HCT116 (cell line): Measurements from ENCODE around the gene FBXL16. TPM values are rescaled to one million over a fixed set of nuclear protein-coding genes. Genes with fewer than 3 reads are reported as not detected.

Experiments
- ATAC-seq: fragments of 200-7000 bp; cut with Tn5 transposase; 2 replicates; pipeline ENCODE4 v1.9.1; 2020; ENCODE audit warnings: mild to moderate bottlenecking, moderate library complexity
- Bru-seq: library from RNA; stranded (reverse); fragments of 400-500 nt; gene quantifications from one replicate; lab custom pipeline; 2021; lab: Mats Ljungman, UMichigan
- BruChase-seq, 2 experiments: library from RNA; stranded (reverse); fragments of 400-500 nt; gene quantifications; one replicate each; lab custom pipeline; 2021; lab: Mats Ljungman, UMichigan
- BruUV-seq: library from RNA; stranded (reverse); fragments of 400-500 nt; replicated peaks from 2 replicates; lab custom pipeline; 2021; lab: Mats Ljungman, UMichigan
- CTCF ChIA-PET: fragments of 300-600 bp; sonication (Branson Sonifier 250); formaldehyde crosslinking; loops from one replicate; lab custom pipeline; 2021; ENCODE audit warnings: antibody characterized with exemption; lab: Charles Lee
- POLR2A ChIA-PET: fragments of 300-600, 350-600 bp; sonication (Branson Sonifier 250); formaldehyde crosslinking; loops from one replicate; lab custom pipeline; 2021; ENCODE audit warnings: antibody characterized with exemption; lab: Charles Lee
- RAD21 ChIA-PET, 2 experiments: fragments of 300-600 bp; sonication (Branson Sonifier 250); formaldehyde crosslinking; loops; one replicate each; lab custom pipeline; 2023; ENCODE audit warnings: low total read pairs in 2 of 2; ENCODE audit not compliant: uncharacterized antibody in 2 of 2, unreplicated experiment in 2 of 2, low non-redundant PET in 1 of 2; lab: Charles Lee
- DNase-seq: peaks from one replicate; pipeline ENCODE4 v3.0.0-alpha.2; 2010; ENCODE audit warnings: low read depth, low spot score
- H2AFZ ChIP-seq: fragments of 200-600 bp; shearing (Covaris generic), sonication (generic); 2 replicates; pipeline ENCODE4 v1.6.1; 2017; ENCODE audit warnings: low read depth, mixed run types, mixed read lengths, antibody characterized with exemption, low read length; ENCODE audit not compliant: poor library complexity, severe bottlenecking
- H3K27ac ChIP-seq: 2 replicates; pipeline ENCODE4 v1.5.1; 2012; ENCODE audit warnings: low read depth, low read length
- H3K27me3 ChIP-seq: fragments of 200-600 bp; sonication (generic); 2 replicates; pipeline ENCODE4 v1.6.1; 2016; ENCODE audit warnings: mixed run types, low read length, mixed read lengths; ENCODE audit not compliant: insufficient read depth
- H3K36me3 ChIP-seq, 2 experiments: fragments of 200-500 bp in 1 of 2; fragments of 200-600 bp in 1 of 2; sonication (Bioruptor generic) in 1 of 2; sonication (generic) in 1 of 2; 2 replicates each; pipeline versions ENCODE4 v1.5.1 to v1.6.1; 2014 to 2016; ENCODE audit warnings: low read length in 2 of 2, inconsistent platforms in 1 of 2, mixed read lengths in 1 of 2, mixed run types in 1 of 2; ENCODE audit not compliant: insufficient read depth in 2 of 2, control insufficient read depth in 1 of 2
- H3K4me1 ChIP-seq, 2 experiments: fragments of 200-600 bp in 1 of 2; sonication (generic) in 1 of 2; 2 replicates each; pipeline versions ENCODE4 v1.5.1 to v1.6.1; 2012 to 2017; ENCODE audit warnings: low read length in 2 of 2, inconsistent platforms in 1 of 2, mild to moderate bottlenecking in 1 of 2, mixed read lengths in 1 of 2, mixed run types in 1 of 2, moderate library complexity in 1 of 2; ENCODE audit not compliant: insufficient read depth in 2 of 2, control insufficient read depth in 1 of 2
- H3K4me2 ChIP-seq: fragments of 200-600 bp; sonication (generic); 2 replicates; pipeline ENCODE4 v1.6.1; 2017; ENCODE audit warnings: mixed run types, low read length, mixed read lengths
- H3K4me3 ChIP-seq, 2 experiments: fragments of 200-600 bp in 1 of 2; sonication (generic) in 1 of 2; replicated peaks in 1 of 2; 2 replicates each; pipeline ENCODE4 v1.5.1; 2011 to 2016; ENCODE audit warnings: low read length in 2 of 2, control low read depth in 1 of 2, low read depth in 1 of 2, mild to moderate bottlenecking in 1 of 2, mixed read lengths in 1 of 2, mixed run types in 1 of 2
- H3K79me2 ChIP-seq: fragments of 200-600 bp; sonication (generic); 2 replicates; pipeline ENCODE4 v1.6.1; 2017; ENCODE audit warnings: mild to moderate bottlenecking, mixed run types, low read length, moderate library complexity, mixed read lengths; ENCODE audit not compliant: insufficient read depth
- H3K9ac ChIP-seq: fragments of 200-600 bp; sonication (generic); 2 replicates; pipeline ENCODE4 v1.6.1; 2016; ENCODE audit warnings: low read length, mixed read lengths
- H3K9me2 ChIP-seq: fragments of 200-600 bp; sonication (generic), shearing (Covaris generic); 2 replicates; pipeline ENCODE4 v1.6.1; 2017; ENCODE audit warnings: mixed run types, mild to moderate bottlenecking, moderate library complexity; ENCODE audit not compliant: insufficient read depth
- H3K9me3 ChIP-seq, 2 experiments: fragments of 200-500 bp in 1 of 2; fragments of 200-600 bp in 1 of 2; sonication (Bioruptor generic) in 1 of 2; sonication (generic) in 1 of 2; 2 replicates each; pipeline ENCODE4 v1.6.1; 2014 to 2017; ENCODE audit warnings: low read length in 2 of 2, mixed read lengths in 2 of 2, inconsistent platforms in 1 of 2, low read depth in 1 of 2, mild to moderate bottlenecking in 1 of 2, mixed run types in 1 of 2, moderate library complexity in 1 of 2; ENCODE audit not compliant: control insufficient read depth in 1 of 2, insufficient read depth in 1 of 2
- H4K20me1 ChIP-seq: fragments of 200-600 bp; sonication (generic), shearing (Covaris generic); 2 replicates; pipeline ENCODE4 v1.6.1; 2017; ENCODE audit warnings: mixed run types, mild to moderate bottlenecking, moderate library complexity; ENCODE audit not compliant: insufficient read depth
- ATF3 ChIP-seq: IDR thresholded peaks from 2 replicates; pipeline ENCODE4 v1.6.1; 2012
- CTCF ChIP-seq, 3 experiments: fragments of 200-600 bp in 1 of 3; sonication (generic) in 1 of 3; IDR thresholded peaks in 2 of 3; conservative IDR thresholded peaks in 1 of 3; 2 replicates each; pipeline ENCODE4 v1.5.1; 2012 to 2017; ENCODE audit warnings: low read depth in 2 of 3, low read length in 2 of 3, antibody characterized with exemption in 1 of 3, borderline replicate concordance in 1 of 3, control low read depth in 1 of 3, mild to moderate bottlenecking in 1 of 3, mixed read lengths in 1 of 3, mixed run types in 1 of 3, moderate library complexity in 1 of 3; ENCODE audit not compliant: insufficient read depth in 1 of 3
- FOSL1 ChIP-seq: IDR thresholded peaks from 2 replicates; pipeline ENCODE4 v1.6.1; 2012; ENCODE audit warnings: low read depth
- POLR2A ChIP-seq: IDR thresholded peaks from 2 replicates; pipeline ENCODE4 v1.7.0; 2011; ENCODE audit warnings: borderline replicate concordance; ENCODE audit not compliant: insufficient read depth, insufficient read length; ENCODE audit errors: extremely low read depth
- POLR2AphosphoS5 ChIP-seq: IDR thresholded peaks from 2 replicates; pipeline ENCODE4 v1.6.1; 2011; ENCODE audit warnings: mild to moderate bottlenecking, low read depth, low read length, moderate library complexity
- SIN3A ChIP-seq: IDR thresholded peaks from 2 replicates; pipeline ENCODE4 v1.6.1; 2012; ENCODE audit warnings: low read depth
- SP1 ChIP-seq: IDR thresholded peaks from 2 replicates; pipeline ENCODE4 v1.6.1; 2012; ENCODE audit warnings: low read depth
- ZFX ChIP-seq: fragments of 450-650 bp; IDR thresholded peaks from 2 replicates; pipeline ENCODE4 v1.6.1; 2017
- intact Hi-C: fragments of 100-400 bp; cut with micrococcal nuclease; formaldehyde crosslinking; loops from 2 replicates; pipeline ENCODE4 v1.10.0; 2022
- long read RNA-seq: library from polyadenylated mRNA; unstranded; transcript quantifications from one replicate; pipeline ENCODE4 v2.0.0, GENCODE V29; 2021; ENCODE audit not compliant: unreplicated experiment
- polyA plus RNA-seq: library from polyadenylated mRNA; unstranded; fragments of >200 nt; gene quantifications from 2 replicates; pipeline ENCODE4 v1.2.1, GENCODE V29; 2012; ENCODE audit warnings: missing spikeins
- total RNA-seq: library from RNA; stranded (reverse); gene quantifications from one replicate; pipeline ENCODE4 v1.2.1, GENCODE V29; 2021; ENCODE audit not compliant: unreplicated experiment

The FBXL16 gene, protein sequence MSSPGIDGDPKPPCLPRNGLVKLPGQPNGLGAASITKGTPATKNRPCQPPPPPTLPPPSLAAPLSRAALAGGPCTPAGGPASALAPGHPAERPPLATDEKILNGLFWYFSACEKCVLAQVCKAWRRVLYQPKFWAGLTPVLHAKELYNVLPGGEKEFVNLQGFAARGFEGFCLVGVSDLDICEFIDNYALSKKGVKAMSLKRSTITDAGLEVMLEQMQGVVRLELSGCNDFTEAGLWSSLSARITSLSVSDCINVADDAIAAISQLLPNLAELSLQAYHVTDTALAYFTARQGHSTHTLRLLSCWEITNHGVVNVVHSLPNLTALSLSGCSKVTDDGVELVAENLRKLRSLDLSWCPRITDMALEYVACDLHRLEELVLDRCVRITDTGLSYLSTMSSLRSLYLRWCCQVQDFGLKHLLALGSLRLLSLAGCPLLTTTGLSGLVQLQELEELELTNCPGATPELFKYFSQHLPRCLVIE
- total RNA-seq (49.7 TPM), Bru-seq, nascent RNA (percentile 53 among the genes with signal in this experiment), BruChase-seq, experiment 1, labeled RNA remaining after a 6-hour chase (percentile 80 among the genes with signal in this experiment), BruChase-seq, experiment 2, labeled RNA remaining after a 2-hour chase (percentile 77 among the genes with signal in this experiment)
- 32.0 and 36.7 TPM in 2 replicates for polyA plus RNA-seq
- long read RNA-seq, transcript FBXL16-203 (4 exons, 2,257 nt) = major isoform, 5 of 96 reads
- long read RNA-seq, partial matches to known transcripts = 85 of 96 reads
- long read RNA-seq, other reads (novel, unspliced or antisense) = 5 of 96 reads

DNA sequence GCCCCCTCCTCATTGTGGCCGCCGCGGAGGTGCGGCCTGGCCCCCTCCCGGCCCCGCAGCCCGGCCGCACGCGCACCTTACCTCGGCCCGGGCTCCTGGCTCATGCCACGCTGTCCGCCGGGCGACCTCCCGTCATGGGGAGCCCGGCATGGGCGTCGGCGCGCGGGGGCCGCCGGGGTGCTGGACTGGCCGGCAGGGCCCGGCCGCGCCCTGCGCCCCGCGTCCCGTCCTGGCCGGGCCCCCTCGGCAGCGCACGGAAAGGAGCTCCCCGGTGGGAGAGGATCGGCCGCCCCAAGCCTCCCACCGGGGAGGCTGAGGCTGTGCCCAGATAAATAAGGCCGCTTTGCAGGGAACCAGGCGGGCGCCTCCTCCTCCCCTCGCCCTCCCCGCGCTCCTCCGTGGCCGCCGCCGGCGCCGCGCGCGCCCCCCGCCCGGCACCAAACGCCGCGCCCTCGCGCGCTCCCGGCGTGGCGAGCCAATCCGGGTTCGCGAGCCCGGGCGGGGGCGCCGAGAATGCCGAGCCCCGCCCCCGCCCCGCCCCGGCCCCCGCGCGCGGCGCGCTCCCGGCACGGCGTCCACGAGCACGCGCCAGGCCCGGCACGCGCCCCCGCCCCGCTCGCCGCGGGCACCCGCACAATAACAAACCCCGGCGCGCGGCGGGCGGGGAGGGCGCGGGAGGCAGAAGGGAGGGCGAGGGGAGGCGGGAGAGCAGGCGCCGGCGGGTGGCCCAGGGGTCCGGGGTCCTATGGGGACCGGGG, at the start of gene FBXL16:
Gene FBXL16 (minus strand): TSS at position 371 of the 758 bp plus-strand sequence. CDS start 8,396 bp downstream, outside the sequence.
- RAD21 ChIA-PET = no interaction called here
- TF ChIP-seq ATF3 (no peak), POLR2A (no peak), ZFX (peak; percentile 56; the same call in 1 of the 2 replicates), FOSL1 (no peak), CTCF (IDR thresholded peaks at IDR 0.05 in 2 of 3, conservative IDR thresholded peaks at IDR 0.05 in 1 of 3; ENCODE audit: borderline replicate concordance in 1 of 3, insufficient read depth in 1 of 3, low read depth in 2 of 3, low read length in 2 of 3) (no peak), SIN3A (no peak), SP1 (no peak), POLR2AphosphoS5 (peak; percentile 48)
- Histone ChIP-seq H3K9ac (peak within 1 kb of the TSS; percentile 91), H3K79me2 (peaks cover 34% of the 10 kb centered on the region), H3K36me3 (no peaks in the 10 kb centered on the region; a peak in 2 of 4 replicates), H3K9me3 (no peaks in the 10 kb centered on the region), H4K20me1 (no peaks in the 10 kb centered on the region), H3K4me1 (peaks cover 0 to 29% of the 10 kb centered on the region in 2 experiments; a peak in 3 of 4 replicates), H3K9me2 (no peaks in the 10 kb centered on the region), H3K4me2 (peak within 1 kb of the TSS; percentile 97), H3K27ac (peak within 1 kb of the TSS; percentile 87), H3K4me3 (peak within 1 kb of the TSS; percentile 77 to 92), H3K27me3 (no peaks in the 10 kb centered on the region), H2AFZ (no peak within 1 kb of the TSS)
- DNase-seq (no peak), ATAC-seq (peak; percentile 76)
- CTCF ChIA-PET = interaction anchor here (0.6 kb wide), 1 partner anchor 10 kb away, joined by 3 read pairs; no protein-coding TSS in a partner anchor
- POLR2A ChIA-PET = no interaction called here
- no TSS peak for BruUV-seq
- intact Hi-C loops = no loop called here
